ENCODE measurements around the gene GPR84.

DNA sequence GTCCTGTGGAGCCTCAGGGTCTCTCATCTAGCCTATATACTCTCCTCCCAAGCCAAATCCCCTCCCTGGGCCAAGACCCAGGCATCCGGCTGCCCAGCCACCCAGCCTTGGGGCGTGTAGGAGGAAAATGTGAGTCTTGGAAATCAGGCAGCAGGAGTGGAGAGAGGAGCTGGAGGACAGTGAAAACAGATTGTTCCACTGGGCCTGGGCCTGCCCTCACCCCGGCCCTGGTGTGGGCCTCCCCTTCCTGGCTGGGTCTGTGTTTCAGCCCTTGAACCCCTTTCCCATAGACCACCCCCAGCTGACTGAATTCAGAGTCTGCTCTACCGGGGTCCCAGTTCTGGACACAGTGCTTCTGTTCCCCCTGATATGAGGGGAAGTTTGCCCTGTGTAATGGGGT, 48.1 kb upstream of the GPR84 start:
- TF ChIP-seq GATA2 (IDR thresholded peaks at IDR 0.05; ENCODE audit: low read depth, low read length), result no peak
- no peak for TF ChIP-seq GATA3 (IDR thresholded peaks at IDR 0.05; ENCODE audit: low read depth, low read length)

Data from SH-SY5Y (cell line).